GM21360 (cell line): ENCODE results near the gene DCST2.

ENCODE experiments used
- ATAC-seq: cut with Tn5 transposase; IDR thresholded peaks from one replicate; pipeline ENCODE4 v1.9.1; 2021; ENCODE audit warnings: mild to moderate bottlenecking, moderate library complexity; ENCODE audit not compliant: unreplicated experiment

Gene DCST2

DNA sequence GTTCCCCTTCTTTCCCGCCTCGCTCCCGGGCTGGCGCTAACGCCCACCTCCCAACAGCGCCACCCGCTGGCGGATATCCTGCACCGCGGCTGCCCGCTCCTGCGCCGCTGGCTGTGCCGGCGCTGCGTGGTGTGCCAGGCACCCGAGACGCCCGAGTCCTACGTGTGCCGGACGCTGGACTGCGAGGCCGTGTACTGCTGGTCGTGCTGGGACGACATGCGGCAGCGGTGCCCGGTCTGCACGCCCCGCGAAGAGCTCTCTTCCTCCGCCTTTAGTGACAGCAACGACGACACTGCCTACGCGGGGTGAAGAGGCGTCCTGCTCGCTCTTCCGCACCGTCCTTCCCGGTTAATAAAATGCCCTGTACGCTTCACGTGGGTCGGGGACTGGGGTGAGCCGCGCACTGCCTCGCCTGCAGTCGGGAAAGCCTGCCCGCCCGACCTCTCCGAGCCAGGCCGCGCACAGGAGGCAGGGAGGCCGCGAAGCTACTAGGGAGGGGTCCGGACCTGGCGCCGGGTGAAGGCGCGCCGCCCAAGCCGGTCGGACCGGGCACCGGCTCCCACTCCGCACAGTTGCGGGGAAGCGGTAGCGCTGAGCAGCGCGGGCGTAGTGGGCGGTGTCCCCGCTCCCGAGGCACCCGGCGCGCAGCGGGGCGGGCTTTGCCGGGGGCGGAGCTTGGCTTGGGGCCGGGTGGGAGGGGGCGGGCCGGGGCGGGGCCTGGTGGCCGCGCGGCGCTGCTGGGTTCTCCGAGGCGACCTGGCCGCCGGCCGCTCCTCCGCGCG is 17.2 kb upstream of the DCST2 start, which contains the start of gene ADAM15:
Gene ADAM15, plus strand, starts transcription at position 757 of the 782 bp plus-strand sequence. CDS start 71 bp downstream, outside the sequence.
- peak; percentile 50 for ATAC-seq

DNA sequence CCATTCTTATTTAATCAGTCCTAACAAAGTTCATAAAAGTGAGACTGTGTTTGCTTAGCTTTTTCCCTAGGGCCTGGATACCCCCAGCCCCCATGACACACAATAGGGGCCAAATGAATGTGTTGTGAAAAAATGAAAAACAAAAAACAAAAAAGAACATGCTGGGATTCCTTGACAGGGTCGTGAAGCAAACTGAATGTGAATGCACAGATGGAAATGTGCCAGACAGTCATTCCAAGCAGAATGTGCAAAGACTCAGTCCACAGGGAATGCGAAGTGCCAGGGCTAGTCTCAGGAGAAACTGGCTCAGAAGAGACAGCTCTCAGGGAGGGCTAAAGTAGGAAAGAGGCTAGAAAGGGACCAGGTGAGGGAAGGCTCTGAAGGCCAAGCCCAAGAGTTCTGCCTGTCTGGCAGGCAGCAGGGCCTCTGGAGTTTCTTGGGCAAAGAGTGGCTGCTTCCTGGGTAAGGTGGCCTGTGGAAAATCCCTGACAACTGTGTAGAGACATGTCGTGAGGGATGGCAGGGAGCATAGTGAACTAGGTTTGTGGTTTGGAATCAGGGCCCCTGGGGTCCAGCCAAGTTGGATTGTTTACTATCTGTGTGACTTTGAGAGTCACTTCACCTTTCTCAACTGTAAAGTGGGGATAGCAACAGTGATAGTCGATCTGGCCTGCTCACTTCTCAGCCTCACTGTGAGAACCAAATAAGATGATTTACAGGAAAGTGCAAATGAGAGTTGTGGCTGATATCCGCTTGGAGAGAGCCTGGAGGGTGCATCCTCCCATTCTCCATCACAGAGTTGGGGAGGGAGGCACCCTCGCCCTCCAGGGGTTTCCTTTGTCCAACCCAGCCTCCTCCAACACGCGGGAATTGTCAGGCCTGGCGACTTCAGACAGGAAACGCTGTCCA is 16.3 kb upstream of the DCST2 start:
- no peak for ATAC-seq

DNA sequence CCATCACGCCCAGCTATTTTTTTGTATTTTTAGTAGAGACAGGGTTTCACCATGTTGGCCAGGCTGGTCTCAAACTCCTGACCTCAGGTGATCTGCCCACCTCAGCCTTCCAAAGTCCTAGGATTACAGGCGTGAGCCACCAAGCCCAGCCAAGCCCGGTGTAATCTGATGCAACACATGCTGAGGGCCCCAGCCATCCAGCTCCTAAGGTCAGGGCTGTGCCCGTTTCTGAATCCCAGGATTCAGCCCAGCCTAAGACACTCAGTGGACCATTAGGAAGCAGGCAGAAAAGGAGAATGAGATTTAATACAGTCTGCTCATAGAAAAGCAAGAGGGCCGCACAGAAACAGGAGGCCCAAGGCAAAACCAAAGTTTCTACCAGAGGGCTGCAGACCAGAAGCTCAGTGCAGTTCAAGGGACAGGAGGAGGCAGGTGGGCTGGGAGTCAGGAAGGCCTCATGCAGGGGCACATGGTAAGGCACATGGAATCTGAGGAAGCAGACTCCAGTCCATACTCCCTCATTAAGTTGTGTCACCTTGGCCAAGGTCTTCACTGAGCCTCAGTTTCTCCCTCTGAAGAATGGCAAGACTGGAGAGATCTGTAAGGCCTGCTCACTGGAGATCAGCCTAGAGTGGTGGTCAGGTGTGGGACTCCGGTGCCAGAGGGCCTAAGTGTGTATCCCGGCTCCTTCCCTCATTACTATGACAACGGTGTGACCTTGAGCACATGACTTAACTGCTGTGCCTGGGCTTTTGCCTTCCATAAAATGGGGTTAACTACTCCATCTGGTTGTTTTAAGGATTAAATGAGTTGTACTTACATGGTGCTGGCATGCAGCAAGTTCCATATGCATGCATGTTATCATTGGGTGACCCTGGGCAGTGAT is 15.1 kb upstream of the DCST2 start:
- no peak for ATAC-seq

DNA sequence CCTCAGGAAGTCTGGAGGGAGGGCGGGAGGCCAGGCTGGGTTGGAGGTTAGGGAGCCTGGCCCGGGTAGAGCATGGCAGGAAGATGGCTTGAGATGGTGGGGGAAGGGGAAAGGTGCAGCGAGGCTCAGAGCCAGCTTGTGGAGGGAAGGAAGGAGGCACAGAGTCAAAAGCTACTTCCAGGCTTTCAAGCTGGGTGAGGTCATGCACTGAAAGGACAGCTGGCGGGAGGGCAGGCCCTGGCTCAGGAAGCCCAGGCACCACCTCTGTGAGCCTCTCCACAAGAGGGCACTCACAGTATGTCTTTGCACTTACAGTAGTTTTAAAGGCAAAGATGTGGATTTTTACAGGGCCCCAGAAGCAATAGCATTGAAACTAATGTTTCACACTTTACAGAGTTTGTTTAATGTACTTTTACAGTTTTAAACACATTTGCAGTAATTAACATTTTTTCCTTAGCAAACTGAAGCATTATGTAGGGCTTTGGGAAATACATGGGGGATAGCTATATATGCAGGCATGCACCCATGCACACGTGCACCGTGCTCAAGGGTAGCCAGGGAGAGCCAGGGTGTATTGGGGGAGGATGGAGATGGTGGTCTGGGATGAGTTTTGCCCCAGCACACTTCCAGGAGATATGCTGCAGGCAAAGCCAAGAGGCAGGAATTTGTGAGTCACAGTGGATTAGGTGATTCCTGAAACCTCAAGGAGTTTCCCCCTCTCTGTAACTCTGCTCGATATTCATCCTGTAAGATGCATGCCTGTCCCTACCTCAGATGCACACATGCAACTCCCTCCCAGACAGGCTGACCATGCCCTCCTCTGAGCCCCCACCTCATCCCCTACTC is 11.5 kb upstream of the DCST2 start:
- no peak for ATAC-seq

DNA sequence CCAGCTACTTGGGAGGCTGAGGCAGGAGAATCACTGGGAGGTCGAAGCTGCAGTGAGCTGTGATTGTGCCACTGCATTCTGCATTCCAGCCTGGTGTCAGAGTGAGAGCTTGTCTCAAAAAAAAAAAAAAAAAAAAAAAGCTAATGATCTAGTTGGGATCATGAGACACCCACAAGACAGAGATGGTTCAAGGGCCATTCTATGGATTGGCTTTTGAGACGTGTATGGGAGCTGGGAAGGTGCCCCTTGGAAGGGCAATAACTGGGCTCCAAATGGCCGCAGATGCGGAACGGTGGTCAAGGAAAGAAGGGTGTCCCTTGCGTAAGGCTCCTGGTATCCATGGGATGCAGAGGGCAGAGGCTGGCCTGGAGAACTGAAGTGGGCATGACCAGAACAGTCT is 10.8 kb upstream of the DCST2 start:
- ATAC-seq = no peak

DNA sequence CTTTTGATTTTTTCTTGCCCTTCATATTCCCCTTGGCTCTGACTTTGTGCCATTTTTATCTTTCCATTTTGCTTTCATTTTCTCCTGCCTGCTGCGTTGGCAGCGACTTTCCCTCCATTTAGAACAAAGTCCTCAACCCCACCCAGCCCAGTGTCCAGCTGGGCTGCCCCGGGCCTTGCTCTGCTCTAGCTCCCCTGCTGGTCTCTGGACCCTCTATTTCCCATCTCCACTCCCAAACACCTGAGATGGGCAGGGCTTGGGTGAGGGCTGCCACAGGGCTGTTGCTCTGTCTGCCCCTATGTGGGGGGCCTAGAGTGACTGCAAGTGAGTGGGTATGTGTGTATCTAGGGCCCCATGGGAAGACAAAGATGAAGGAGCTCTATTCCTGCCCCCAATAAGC is 10.2 kb upstream of the DCST2 start:
- ATAC-seq = no peak

DNA sequence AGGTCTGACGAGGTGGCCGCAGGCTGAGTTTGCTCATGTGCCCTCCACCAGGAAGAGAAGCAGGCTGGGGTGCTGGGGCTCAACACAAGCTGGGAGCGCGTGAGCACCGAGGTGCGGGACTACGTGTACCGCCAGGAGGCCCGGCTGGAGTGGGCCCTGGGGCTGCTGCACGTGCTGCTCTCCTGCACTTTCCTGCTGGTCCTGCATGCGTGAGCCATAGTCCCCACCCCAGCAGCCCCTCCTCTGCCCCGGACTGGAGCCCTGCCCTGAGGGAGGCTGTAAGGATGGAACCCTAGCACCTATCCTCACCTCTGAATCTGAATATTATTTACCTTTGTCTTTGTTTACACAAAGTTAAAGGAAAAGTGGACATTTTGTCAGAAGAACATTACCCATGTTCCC is 9.7 kb upstream of the DCST2 start:
- no peak for ATAC-seq

DNA sequence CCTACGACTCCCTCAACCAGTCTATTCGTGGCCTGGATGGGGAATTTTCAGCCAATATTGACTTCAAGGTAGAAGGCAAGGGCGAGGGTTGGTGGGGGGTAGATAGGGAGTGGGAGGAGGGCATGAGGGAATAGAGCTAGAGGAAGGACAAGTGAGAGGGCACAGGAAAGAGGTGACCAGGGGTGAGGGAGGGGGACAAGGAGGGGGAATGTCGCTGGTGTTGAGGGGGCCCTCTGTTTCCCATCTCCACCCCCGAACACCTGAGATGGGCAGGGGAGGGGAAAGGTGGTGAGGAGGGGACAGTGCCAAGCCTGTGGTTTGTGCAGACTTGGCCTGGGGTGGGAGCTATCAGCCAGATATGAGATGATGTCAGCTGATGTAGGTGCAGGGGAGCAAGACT is 9.2 kb upstream of the DCST2 start:
- no peak for ATAC-seq

DNA sequence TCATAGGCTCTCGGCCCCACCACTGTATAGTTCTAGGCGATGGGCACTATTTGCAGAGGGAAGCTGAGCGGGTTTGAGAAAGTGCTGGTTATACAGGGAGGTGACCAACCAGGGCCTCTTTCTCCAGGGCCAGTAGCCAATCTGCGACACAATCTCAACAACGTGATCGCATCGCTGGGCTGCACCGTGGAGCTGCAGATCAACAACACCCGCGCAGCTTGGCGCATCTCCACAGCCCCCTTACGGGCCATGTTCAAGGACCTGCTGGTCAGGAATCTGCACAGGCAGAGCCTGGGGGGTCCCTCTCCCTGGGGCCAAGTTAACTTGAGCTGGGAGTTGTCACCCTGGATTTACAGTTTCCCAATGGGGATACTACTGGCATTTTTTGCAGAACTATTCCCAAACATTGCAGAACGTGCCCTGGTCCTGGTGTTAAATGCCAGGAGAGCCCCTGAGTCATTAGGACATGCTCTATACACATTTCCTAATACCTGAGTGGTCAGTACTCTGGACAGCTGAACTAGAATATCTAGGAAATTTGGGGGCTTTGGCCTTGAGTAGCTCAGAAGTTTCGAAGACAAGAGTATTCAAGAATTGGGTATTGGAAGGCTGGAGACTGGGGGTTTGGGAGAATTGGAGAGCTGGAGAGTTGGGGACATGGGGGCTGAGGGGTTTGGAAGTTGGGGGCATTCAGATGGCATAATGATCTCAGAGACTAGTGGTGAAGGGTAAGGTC is 6.9 kb upstream of the DCST2 start:
- ATAC-seq = no peak

DNA sequence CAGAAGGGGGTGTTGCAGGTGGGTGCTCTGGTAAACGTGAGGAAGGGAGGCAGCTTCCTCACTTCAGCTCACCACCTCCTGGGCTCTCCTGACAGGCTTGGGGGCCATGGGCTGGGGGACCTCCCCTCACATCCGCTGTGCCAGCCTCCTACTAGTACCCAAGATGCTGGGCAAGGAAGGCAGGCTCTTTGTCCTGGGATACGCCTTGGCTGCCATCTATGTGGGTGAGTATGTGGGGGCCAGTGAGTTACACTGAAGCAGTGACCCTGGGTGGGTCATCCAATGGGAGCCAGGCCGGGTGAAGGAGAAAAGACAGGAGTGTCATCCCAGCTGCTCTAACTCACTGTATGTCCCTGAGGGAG is 5.7 kb upstream of the DCST2 start:
- ATAC-seq = no peak

DNA sequence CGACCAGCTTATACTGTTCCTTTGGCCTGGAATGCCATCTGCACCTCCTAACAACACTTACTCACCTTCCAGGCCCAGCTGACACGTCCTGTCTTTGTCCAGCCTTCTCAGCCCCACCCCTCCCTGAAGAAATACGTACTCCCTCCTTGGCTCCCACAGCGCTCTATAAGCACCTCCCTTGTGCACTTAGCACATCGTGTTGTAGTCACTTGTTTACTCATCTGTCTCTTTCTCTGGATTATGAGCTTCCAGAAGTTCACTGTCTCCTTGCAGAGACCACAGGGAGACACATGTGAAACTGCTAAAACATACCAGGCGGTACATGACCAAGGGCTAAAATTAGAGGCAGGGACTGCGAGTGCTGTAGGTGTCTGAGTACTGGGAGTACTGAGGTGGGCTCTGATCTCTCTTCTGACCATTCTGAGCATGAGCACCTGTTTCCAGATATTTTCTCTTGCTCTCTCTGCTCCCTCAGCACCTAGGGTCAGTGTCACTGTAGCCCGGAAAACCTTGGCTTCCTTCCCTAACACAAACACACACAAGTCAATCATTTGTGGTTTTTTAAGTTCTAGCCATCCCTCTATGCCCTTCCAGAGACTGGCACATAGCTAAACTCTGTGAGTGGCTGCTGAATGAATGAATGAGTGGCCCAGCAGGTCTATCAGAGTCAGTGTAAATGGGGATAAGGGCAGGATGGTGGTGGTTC is 5.2 kb upstream of the DCST2 start:
- no peak for ATAC-seq

DNA sequence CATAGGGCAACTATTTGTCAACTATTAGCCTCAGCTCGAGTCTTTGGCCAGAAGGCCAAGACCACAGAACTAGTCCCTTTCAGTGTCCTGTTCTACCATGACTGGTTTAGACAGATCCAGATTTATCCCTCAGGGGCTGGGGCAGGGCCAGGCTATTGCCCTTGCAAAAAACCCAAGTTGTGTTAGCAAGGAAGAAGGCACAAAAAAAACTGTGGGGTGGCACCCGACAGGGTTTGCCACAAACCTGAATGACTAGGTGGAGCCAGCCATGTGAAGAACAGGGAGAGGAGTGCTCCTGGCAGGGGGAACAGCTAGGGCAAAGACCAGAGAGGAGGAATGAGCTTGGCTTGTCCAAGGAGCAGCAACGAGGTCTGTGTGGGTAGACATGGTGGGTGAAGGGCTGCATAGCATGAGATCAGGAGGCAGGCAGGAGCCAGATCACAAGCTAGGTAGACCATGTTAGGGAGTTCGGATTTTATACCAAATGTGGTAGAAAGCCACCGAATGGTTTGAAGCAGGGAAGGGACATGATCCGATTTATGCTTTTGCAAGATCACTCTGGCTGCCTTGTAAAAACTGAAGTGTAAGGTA is 4.4 kb upstream of the DCST2 start:
- no peak for ATAC-seq

DNA sequence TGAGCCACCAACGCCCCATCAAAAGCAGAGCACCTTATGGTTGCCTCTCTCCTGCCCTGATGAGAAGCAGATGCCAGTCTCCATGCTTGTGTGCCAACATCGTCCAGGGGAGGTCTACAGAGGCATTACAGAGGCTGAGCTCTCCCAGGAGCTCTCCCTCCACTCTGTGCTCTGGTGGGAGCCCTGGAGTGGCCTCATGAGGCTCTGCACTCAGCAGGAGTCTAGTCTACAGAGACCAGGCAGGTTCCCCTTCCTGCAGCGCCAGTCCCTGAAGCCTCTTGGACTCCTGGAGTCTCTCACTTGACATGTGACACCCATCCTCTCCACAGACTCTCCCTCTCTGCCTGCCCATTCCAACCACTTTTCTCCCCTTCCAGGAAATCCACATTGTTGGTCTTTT is 3.5 kb upstream of the DCST2 start:
- ATAC-seq = no peak

DNA sequence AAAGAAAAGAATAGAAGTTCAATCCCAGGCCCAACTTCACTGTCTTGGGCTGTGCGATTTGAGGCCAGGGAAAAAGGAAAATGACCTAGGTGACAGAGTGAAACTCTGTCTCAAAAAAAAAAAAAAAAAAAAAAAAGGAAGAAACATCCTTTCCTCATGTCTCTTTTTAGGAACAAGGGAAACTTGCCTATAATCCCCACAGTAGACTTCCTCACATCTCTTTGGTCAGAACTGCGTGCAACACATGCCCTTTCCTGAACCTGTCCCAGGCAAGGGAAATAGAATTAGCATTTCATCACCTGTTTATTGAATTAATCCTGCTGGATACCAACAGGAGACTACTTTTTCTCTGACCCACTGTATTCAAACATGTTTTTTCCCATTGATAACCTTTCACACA is 2.4 kb upstream of the DCST2 start:
- ATAC-seq = no peak

DNA sequence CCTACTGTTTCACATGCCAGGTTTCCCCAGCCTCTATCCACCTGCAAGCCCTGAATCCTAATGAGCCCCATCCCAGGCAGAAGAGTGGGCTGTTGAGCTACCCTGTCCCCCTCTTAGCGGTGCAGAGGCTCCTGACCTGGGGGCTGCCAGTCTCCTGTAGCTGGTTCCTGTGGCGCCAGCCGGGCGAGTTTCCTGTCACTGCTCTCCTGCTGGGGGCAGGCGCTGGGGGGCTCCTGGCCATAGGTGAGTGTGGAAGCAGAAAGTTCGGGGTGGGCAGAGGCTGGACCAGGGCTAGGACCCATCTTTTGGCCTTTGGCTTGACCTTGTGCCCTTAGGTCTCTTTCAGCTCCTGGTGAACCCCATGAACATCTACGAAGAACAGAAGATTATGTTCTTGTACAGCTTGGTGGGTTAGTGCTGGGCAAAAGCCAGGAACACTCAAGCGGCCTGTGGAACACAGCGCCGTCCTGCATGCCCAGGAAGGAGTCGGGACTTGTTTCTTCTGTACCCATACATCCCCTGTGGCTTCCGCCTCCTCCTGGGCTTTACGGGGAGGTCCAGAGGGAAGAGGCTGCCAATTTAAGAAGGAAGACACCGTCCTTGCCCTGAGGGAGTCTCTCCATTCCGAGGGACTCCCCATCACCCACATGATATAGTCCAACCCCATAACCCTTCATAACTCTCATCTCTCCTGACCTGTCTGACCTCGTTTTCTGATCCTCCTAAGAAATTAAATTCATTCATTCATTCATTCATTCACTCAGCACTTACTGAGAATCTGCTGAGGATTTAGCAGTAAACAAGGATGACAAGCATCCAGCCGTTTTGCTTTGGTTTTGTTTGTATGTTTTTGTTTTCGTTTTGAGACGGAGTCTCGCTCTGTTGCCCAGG is 982 bp upstream of the DCST2 start:
- ATAC-seq = no peak

DNA sequence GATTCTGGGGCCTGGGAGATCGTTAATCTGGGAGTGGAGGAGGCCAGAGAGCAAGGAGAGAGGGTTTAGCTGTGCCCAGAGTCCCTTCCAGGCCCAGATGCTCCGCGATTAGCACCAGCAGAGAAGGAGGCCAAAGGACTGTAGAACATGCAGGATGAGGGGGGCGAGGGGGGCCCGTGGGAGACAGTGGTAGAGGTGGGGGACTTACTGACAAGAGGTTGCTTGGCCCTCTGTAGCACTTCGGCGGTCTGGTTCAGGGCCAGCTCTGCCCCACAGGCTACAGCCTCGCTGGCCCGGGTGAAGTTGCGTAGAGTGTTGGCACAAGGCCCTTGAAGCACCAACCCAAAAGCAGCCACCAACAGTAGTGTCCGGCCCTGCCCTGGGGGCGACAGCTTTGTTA is 695 bp downstream of the DCST2 start:
- no peak for ATAC-seq

DNA sequence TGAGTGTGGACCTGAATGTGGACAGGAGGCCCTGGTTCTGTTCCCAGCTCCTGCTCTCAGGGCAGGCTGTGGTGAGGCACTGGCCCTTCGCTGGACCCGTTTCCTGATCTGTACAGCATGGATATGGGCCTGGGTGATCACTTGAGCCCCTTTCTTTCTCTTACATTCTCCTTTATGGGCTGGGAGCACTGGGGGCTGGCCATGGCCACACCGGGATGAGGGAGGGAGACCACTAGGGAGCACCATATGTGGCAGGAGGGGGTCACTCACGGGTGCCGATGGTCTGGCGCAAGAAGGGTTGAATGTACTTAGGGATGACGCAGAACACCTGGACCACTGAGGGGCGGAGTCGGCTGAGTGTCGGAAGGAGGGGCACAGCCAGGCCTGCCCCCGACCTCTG is 2.7 kb downstream of the DCST2 start:
- ATAC-seq = no peak
